ENCODE data around the gene SDK1.

- TF ChIP-seq, protein P1, sequence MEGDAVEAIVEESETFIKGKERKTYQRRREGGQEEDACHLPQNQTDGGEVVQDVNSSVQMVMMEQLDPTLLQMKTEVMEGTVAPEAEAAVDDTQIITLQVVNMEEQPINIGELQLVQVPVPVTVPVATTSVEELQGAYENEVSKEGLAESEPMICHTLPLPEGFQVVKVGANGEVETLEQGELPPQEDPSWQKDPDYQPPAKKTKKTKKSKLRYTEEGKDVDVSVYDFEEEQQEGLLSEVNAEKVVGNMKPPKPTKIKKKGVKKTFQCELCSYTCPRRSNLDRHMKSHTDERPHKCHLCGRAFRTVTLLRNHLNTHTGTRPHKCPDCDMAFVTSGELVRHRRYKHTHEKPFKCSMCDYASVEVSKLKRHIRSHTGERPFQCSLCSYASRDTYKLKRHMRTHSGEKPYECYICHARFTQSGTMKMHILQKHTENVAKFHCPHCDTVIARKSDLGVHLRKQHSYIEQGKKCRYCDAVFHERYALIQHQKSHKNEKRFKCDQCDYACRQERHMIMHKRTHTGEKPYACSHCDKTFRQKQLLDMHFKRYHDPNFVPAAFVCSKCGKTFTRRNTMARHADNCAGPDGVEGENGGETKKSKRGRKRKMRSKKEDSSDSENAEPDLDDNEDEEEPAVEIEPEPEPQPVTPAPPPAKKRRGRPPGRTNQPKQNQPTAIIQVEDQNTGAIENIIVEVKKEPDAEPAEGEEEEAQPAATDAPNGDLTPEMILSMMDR (IDR thresholded peaks at IDR 0.05; ENCODE audit: borderline replicate concordance, extremely low read depth, low read length, poor library complexity, severe bottlenecking): no peak
- no peak for TF ChIP-seq EZH2 (IDR thresholded peaks at IDR 0.05; ENCODE audit: borderline replicate concordance, low read depth, low read length, severe bottlenecking)
These were observed 591.1 kb downstream of the SDK1 start for GRCh38 chr7:3892157-3892556.
